Measurements from ENCODE around the gene ZNF17. TPM values are rescaled to one million over a fixed set of nuclear protein-coding genes. Genes with fewer than 3 reads are reported as not detected.
A peak's percentile ranks its signal among the peaks of the same experiment; 100 is the strongest.

ZNF17 gene
- total RNA-seq, 1 donor from 2014 or later, result 14.7 TPM

DNA sequence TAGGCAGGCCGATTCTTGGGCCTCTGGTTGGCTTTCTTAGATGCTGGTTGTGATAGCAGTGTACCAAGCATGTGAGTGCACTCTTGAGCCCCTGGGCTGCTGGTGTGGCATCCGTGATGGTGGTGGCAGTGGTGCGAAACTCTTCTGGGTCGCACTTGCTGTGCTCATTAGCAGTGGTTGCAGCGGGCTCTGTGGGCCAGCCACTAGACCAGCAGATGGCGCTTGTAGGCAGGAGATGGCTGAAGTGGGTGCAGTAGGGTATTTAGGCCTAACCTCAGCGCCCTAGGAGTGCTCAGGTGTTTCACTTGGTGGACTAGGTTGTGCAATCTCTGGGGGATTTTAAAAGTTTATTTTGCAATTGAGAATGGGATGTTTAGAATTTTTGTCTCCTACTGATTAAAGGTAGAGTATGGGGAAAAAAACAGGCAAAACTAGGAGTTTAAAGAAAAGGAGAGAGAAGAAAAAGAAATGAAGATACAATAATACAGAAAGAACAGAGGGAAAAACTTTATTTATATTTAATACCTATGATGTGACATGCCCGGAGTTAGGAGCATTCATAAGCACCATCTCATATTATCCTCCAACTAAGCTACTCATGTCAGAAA lies 4.3 kb upstream of the ZNF17 start:
- peaks cover 8% of the 10 kb centered on the region for H3K4me1 Mint-ChIP-seq (ENCODE audit: low read depth)
- H3K9me3 Mint-ChIP-seq (ENCODE audit: low read depth), result peaks cover 6% of the 10 kb centered on the region
- no peak overlapping the region for H3K4me3 Mint-ChIP-seq (ENCODE audit: low read depth)
- peaks cover 8% of the 10 kb centered on the region for H3K36me3 Mint-ChIP-seq (ENCODE audit: insufficient read depth)
- no peaks in the 10 kb centered on the region for H3K27me3 Mint-ChIP-seq
- peak; percentile 62 for DNase-seq (ENCODE audit: low spot score, unreplicated experiment)
- no peak overlapping the region for H3K27ac Mint-ChIP-seq
- TF ChIP-seq, protein P1, sequence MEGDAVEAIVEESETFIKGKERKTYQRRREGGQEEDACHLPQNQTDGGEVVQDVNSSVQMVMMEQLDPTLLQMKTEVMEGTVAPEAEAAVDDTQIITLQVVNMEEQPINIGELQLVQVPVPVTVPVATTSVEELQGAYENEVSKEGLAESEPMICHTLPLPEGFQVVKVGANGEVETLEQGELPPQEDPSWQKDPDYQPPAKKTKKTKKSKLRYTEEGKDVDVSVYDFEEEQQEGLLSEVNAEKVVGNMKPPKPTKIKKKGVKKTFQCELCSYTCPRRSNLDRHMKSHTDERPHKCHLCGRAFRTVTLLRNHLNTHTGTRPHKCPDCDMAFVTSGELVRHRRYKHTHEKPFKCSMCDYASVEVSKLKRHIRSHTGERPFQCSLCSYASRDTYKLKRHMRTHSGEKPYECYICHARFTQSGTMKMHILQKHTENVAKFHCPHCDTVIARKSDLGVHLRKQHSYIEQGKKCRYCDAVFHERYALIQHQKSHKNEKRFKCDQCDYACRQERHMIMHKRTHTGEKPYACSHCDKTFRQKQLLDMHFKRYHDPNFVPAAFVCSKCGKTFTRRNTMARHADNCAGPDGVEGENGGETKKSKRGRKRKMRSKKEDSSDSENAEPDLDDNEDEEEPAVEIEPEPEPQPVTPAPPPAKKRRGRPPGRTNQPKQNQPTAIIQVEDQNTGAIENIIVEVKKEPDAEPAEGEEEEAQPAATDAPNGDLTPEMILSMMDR (IDR thresholded peaks at IDR 0.05; ENCODE audit: unreplicated experiment), result peak; percentile 82

DNA sequence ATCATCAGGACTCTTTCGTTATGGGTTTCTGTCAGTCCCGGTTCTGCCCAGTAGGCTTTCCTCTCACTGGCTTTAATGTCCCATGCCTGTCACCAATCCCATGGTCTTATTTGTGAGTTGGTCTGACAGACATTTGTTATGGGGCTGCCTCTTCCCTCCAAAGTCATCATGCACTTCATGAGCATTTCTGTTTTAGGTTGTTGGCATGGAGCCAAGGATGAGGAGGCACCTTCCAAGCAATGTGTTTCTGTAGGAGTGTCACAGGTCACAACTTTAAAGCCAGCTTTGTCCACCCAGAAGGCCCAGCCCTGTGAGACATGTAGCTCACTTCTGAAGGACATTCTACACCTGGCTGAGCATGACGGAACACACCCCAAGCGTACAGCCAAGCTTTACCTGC lies 8.5 kb downstream of the ZNF17 start:
- no peaks in the 10 kb centered on the region for H3K27me3 Mint-ChIP-seq
- no peak for DNase-seq (ENCODE audit: low spot score, unreplicated experiment)
- no peak overlapping the region for H3K4me3 Mint-ChIP-seq (ENCODE audit: low read depth)
- no peaks in the 10 kb centered on the region for H3K4me1 Mint-ChIP-seq (ENCODE audit: low read depth)
- TF ChIP-seq, protein P1 (IDR thresholded peaks at IDR 0.05; ENCODE audit: unreplicated experiment), result no peak
- H3K9me3 Mint-ChIP-seq (ENCODE audit: low read depth), result peaks cover 38% of the 10 kb centered on the region
- no peak overlapping the region for H3K27ac Mint-ChIP-seq
- H3K36me3 Mint-ChIP-seq (ENCODE audit: insufficient read depth), result peaks cover 62% of the 10 kb centered on the region

DNA sequence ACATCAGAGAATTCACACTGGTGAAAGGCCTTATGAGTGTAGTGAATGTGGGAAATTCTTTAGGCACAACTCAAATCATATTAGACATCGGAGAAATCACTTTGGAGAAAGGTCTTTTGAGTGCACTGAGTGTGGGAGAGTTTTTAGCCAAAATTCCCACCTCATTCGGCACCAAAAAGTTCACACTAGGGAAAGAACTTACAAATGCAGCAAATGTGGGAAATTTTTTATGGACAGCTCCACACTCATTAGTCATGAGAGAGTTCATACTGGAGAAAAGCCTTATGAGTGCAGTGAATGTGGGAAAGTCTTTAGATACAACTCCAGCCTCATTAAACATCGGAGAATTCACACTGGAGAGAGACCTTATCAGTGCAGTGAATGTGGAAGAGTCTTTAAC lies 10.1 kb downstream of the ZNF17 start:
- no peak for DNase-seq (ENCODE audit: low spot score, unreplicated experiment)
- no peaks in the 10 kb centered on the region for H3K27me3 Mint-ChIP-seq
- H3K4me3 Mint-ChIP-seq (ENCODE audit: low read depth), result no peak overlapping the region
- peaks cover 38% of the 10 kb centered on the region for H3K9me3 Mint-ChIP-seq (ENCODE audit: low read depth)
- TF ChIP-seq, protein P1 (IDR thresholded peaks at IDR 0.05; ENCODE audit: unreplicated experiment), result no peak
- H3K36me3 Mint-ChIP-seq (ENCODE audit: insufficient read depth), result peaks cover 54% of the 10 kb centered on the region
- H3K4me1 Mint-ChIP-seq (ENCODE audit: low read depth), result no peaks in the 10 kb centered on the region
- H3K27ac Mint-ChIP-seq, result no peak overlapping the region

DNA sequence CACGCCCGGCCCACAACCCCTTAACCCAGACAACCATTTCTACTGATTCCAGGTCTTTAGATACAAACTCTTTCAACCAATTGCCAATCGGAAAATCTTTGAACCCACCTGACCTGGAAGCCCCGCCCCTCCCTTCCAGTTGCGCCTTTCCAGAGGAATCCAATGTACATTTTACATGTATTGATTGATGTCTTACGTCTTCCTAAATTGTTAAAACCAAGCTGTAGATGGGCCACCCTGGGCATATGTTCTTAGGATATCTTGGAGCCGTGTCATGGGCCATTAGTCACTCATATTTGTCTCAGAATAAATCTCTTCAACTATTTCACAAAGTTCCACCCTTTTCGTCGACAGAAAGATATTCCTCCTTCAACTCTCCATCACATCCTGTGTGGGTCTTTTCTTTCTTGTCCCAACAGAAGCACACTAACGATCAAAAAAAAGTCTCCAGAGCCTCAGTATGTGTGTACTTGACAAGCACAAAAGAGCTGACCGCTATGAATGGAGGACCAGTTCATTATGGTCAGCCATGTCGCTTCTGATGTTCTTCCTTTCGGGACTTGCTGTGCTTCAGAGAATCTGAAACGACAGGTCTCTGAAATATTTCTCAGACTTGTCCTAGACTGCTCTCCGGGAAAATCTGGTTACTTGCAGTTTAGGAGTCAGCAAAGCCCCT lies 23.6 kb downstream of the ZNF17 start:
- H3K27ac Mint-ChIP-seq, result peak overlapping the region; percentile 98
- DNase-seq (ENCODE audit: low spot score, unreplicated experiment), result no peak
- peaks cover 20% of the 10 kb centered on the region for H3K36me3 Mint-ChIP-seq (ENCODE audit: insufficient read depth)
- H3K4me3 Mint-ChIP-seq (ENCODE audit: low read depth), result peak overlapping the region; percentile 95
- H3K4me1 Mint-ChIP-seq (ENCODE audit: low read depth), result peaks cover 20% of the 10 kb centered on the region
- H3K27me3 Mint-ChIP-seq, result no peaks in the 10 kb centered on the region
- H3K9me3 Mint-ChIP-seq (ENCODE audit: low read depth), result peaks cover 8% of the 10 kb centered on the region
- TF ChIP-seq, protein P1 (IDR thresholded peaks at IDR 0.05; ENCODE audit: unreplicated experiment), result no peak

DNA sequence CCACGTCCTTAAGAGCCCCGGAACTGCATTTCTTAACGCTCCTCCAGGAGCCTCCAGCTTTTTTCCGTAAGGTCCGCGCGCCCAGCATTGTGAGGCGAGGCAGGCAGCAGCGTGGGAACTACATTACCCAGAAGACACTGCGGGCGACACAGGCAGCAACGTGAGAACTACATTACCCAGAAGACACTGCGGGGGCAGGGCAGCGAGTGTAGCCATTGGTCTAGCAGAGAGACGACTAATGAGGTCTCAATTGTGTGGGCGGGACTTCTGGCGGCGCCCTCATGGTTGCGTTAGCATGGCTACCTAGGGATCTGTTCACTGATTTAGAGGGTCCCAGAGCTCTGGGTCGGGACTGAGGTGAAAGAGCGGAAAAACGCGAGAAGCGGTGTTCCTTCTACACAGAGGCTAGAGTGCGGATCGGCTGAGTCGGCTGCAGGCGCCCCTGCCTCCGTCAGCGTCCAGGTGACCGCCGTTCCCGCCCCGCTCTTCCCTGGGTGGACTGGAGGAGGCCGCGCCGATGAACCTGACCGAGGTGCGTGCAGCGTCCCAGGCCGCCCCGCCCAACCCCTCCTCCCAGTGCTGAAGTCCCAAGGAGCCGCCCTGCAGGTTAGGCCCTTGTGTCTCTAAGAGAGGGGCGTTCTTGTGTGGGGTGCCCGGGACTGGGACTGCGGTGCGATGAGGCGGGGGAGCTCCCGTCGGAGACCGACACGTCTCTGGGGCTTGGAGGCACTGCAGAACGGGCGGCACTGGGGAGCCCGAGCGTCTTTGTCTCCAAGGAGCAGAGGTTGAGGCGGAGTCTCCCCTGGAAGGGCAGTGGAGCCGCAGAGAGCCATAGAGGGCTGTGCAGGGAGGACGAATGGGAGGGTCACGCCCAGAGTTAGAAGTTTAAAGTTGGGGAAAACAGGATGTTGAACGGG lies 24.4 kb downstream of the ZNF17 start, which contains the start of gene ZNF749:
TSS of gene ZNF749 (plus strand) at position 264 of the 917 bp plus-strand sequence. CDS start at position 518, 254 bp downstream.
- H3K36me3 Mint-ChIP-seq (ENCODE audit: insufficient read depth), result peaks cover 28% of the 10 kb centered on the region
- peak within 1 kb of the TSS; percentile 95 for H3K4me3 Mint-ChIP-seq (ENCODE audit: low read depth)
- H3K9me3 Mint-ChIP-seq (ENCODE audit: low read depth), result peaks cover 14% of the 10 kb centered on the region
- H3K27ac Mint-ChIP-seq, result peak within 1 kb of the TSS; percentile 98
- peaks cover 20% of the 10 kb centered on the region for H3K4me1 Mint-ChIP-seq (ENCODE audit: low read depth)
- DNase-seq (ENCODE audit: low spot score, unreplicated experiment), result peak; percentile 95
- H3K27me3 Mint-ChIP-seq, result no peaks in the 10 kb centered on the region
- TF ChIP-seq, protein P1 (IDR thresholded peaks at IDR 0.05; ENCODE audit: unreplicated experiment), result no peak
